Dermis microvascular lymphatic vessel endothelial cell (primary cell): Measurements from ENCODE around the gene IL16. TPM values are rescaled to one million over a fixed set of nuclear protein-coding genes. Genes with fewer than 3 reads are reported as not detected.
"Not testable (repeated sequence)": the region's sequence is repeated elsewhere in the genome, so short reads cannot be mapped to it uniquely, and the experiment has no call there.

Experiments used
- DNase-seq, 2 donors: peaks; one replicate each; pipeline versions ENCODE4 v3.0.0 to v3.0.0-alpha.2; 2010; ENCODE audit warnings: low read depth in 2 of 2
- total RNA-seq: library from RNA; depleted of rRNA; stranded (reverse); fragments of >200 nt; gene quantifications from 2 replicates; pipeline ENCODE4 v1.2.1, GENCODE V29; 2014

Gene IL16
- total RNA-seq, 1 donor from 2014 or later, result 2.4 TPM

GRCh38 chr15:81199031-81199779 lies 2.5 kb downstream of the IL16 start:
- DNase-seq, result no peak

- no peak for DNase-seq
Measured at GRCh38 chr15:81206018-81206417, 9.3 kb downstream of the IL16 start.

- DNase-seq, result not testable (repeated sequence)
Measured at GRCh38 chr15:81207987-81208386, 11.3 kb downstream of the IL16 start.

GRCh38 chr15:81209635-81210034 lies 13.0 kb downstream of the IL16 start:
- no peak for DNase-seq

GRCh38 chr15:81211376-81211775 lies 14.7 kb downstream of the IL16 start:
- no peak for DNase-seq

- no peak for DNase-seq
Measured at GRCh38 chr15:81213982-81214381, 17.3 kb downstream of the IL16 start.

GRCh38 chr15:81215531-81215930 lies 18.9 kb downstream of the IL16 start:
- DNase-seq, result no peak

- no peak for DNase-seq
Measured at GRCh38 chr15:81215983-81216382, 19.3 kb downstream of the IL16 start.

- DNase-seq, result no peak
Measured at GRCh38 chr15:81216422-81216821, 19.7 kb downstream of the IL16 start.

GRCh38 chr15:81221449-81221848 lies 24.8 kb downstream of the IL16 start:
- no peak for DNase-seq

- DNase-seq, result no peak
Measured at GRCh38 chr15:81222007-81222406, 25.3 kb downstream of the IL16 start.

GRCh38 chr15:81223346-81223971 lies 26.8 kb downstream of the IL16 start:
- DNase-seq, result no peak

GRCh38 chr15:81224232-81224631 lies 27.6 kb downstream of the IL16 start:
- DNase-seq, result no peak

- DNase-seq, result no peak
Measured at GRCh38 chr15:81225161-81225671, 28.5 kb downstream of the IL16 start.

GRCh38 chr15:81227716-81228115 lies 31.0 kb downstream of the IL16 start:
- DNase-seq, result no peak

GRCh38 chr15:81229586-81229985 lies 32.9 kb downstream of the IL16 start:
- no peak for DNase-seq

GRCh38 chr15:81235276-81236123 lies 38.8 kb downstream of the IL16 start:
- no peak for DNase-seq

- DNase-seq, result no peak
Measured at GRCh38 chr15:81239190-81239589, 42.5 kb downstream of the IL16 start.

GRCh38 chr15:81242778-81243177 lies 46.1 kb downstream of the IL16 start:
- DNase-seq, result no peak

- DNase-seq, result no peak
Measured at GRCh38 chr15:81244306-81244705, 47.6 kb downstream of the IL16 start.

GRCh38 chr15:81253846-81254245 lies 57.2 kb downstream of the IL16 start:
- no peak for DNase-seq

- DNase-seq, result no peak
Measured at GRCh38 chr15:81254277-81254915, 57.7 kb downstream of the IL16 start.
